ENCODE data around the gene FAM90A26.
"Not testable (repeated sequence)": the region's sequence is repeated elsewhere in the genome, so short reads cannot be mapped to it uniquely, and the experiment has no call there.

DNA sequence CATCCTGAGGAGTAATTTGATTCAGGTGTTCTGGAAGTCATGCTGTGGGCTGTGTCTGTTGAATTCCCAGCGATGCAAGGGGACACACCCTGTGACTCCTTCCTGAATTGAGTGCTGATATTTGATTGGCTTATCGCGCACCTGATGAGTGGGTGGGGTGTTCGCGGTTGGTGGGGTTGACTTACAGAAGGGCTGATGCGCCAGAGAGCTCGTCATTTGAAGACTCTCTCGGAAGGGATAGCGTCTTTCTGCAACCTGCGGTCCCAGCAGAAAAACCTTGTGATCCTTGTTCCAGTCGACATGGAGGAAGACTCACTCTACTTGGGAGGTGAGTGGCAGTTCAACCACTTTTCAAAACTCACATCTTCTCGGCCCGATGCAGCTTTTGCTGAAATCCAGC is 49.6 kb downstream of the FAM90A26 start, which contains the start of gene USP17L12:
- TF ChIP-seq MEF2A (IDR thresholded peaks at IDR 0.05; ENCODE audit: borderline replicate concordance, low read depth); EP300 (IDR thresholded peaks at IDR 0.05; ENCODE audit: borderline replicate concordance in 1 of 2, low read depth in 1 of 2, low read length in 1 of 2); FOXM1 (IDR thresholded peaks at IDR 0.05; ENCODE audit: low read depth); EZH2phosphoT487 (IDR thresholded peaks at IDR 0.05; ENCODE audit: borderline replicate concordance, low read depth); TEAD4 (IDR thresholded peaks at IDR 0.05; ENCODE audit: borderline replicate concordance, insufficient read depth): not testable (repeated sequence)
- TF ChIP-seq, protein P1, sequence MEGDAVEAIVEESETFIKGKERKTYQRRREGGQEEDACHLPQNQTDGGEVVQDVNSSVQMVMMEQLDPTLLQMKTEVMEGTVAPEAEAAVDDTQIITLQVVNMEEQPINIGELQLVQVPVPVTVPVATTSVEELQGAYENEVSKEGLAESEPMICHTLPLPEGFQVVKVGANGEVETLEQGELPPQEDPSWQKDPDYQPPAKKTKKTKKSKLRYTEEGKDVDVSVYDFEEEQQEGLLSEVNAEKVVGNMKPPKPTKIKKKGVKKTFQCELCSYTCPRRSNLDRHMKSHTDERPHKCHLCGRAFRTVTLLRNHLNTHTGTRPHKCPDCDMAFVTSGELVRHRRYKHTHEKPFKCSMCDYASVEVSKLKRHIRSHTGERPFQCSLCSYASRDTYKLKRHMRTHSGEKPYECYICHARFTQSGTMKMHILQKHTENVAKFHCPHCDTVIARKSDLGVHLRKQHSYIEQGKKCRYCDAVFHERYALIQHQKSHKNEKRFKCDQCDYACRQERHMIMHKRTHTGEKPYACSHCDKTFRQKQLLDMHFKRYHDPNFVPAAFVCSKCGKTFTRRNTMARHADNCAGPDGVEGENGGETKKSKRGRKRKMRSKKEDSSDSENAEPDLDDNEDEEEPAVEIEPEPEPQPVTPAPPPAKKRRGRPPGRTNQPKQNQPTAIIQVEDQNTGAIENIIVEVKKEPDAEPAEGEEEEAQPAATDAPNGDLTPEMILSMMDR (IDR thresholded peaks at IDR 0.05), result not testable (repeated sequence)
- TF ChIP-seq, protein P2, sequence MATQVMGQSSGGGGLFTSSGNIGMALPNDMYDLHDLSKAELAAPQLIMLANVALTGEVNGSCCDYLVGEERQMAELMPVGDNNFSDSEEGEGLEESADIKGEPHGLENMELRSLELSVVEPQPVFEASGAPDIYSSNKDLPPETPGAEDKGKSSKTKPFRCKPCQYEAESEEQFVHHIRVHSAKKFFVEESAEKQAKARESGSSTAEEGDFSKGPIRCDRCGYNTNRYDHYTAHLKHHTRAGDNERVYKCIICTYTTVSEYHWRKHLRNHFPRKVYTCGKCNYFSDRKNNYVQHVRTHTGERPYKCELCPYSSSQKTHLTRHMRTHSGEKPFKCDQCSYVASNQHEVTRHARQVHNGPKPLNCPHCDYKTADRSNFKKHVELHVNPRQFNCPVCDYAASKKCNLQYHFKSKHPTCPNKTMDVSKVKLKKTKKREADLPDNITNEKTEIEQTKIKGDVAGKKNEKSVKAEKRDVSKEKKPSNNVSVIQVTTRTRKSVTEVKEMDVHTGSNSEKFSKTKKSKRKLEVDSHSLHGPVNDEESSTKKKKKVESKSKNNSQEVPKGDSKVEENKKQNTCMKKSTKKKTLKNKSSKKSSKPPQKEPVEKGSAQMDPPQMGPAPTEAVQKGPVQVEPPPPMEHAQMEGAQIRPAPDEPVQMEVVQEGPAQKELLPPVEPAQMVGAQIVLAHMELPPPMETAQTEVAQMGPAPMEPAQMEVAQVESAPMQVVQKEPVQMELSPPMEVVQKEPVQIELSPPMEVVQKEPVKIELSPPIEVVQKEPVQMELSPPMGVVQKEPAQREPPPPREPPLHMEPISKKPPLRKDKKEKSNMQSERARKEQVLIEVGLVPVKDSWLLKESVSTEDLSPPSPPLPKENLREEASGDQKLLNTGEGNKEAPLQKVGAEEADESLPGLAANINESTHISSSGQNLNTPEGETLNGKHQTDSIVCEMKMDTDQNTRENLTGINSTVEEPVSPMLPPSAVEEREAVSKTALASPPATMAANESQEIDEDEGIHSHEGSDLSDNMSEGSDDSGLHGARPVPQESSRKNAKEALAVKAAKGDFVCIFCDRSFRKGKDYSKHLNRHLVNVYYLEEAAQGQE (IDR thresholded peaks at IDR 0.05; ENCODE audit: low read depth, low read length), result not testable (repeated sequence)
- TF ChIP-seq, protein P3, sequence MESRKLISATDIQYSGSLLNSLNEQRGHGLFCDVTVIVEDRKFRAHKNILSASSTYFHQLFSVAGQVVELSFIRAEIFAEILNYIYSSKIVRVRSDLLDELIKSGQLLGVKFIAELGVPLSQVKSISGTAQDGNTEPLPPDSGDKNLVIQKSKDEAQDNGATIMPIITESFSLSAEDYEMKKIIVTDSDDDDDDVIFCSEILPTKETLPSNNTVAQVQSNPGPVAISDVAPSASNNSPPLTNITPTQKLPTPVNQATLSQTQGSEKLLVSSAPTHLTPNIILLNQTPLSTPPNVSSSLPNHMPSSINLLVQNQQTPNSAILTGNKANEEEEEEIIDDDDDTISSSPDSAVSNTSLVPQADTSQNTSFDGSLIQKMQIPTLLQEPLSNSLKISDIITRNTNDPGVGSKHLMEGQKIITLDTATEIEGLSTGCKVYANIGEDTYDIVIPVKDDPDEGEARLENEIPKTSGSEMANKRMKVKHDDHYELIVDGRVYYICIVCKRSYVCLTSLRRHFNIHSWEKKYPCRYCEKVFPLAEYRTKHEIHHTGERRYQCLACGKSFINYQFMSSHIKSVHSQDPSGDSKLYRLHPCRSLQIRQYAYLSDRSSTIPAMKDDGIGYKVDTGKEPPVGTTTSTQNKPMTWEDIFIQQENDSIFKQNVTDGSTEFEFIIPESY (IDR thresholded peaks at IDR 0.05; ENCODE audit: borderline replicate concordance, low read depth), result not testable (repeated sequence)
